ENCODE measurements around the gene SCFD2.
"Not testable (repeated sequence)": the region's sequence is repeated elsewhere in the genome, so short reads cannot be mapped to it uniquely, and the experiment has no call there.

The SCFD2 gene

GRCh38 chr4:53185869-53186585 is 179.8 kb downstream of the SCFD2 start:
- FAIRE-seq: no peak

GRCh38 chr4:53183754-53184153 is 182.1 kb downstream of the SCFD2 start:
- no peak for FAIRE-seq

- FAIRE-seq: not testable (repeated sequence)
Measured at GRCh38 chr4:53177751-53178150, 188.1 kb downstream of the SCFD2 start.

DNA sequence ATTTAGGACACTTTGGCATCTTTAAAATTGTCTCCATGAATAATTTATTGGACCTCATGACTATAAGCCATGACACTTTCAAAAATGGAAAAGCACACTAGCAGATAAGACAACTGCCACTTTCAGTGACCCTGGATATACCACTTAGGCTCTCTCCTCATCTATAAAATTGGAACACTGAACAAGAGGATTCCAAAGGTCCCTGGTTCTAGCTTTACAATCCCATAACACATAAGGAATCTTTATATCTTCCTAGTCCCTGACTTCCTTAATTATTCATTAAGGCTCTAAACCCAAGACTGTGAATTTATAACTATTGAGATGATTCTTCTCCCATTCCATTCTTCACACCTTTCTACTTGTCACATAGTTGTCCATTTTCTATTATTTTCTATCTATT is 190.2 kb downstream of the SCFD2 start:
- FAIRE-seq: no peak

GRCh38 chr4:53174823-53175222 is 191.0 kb downstream of the SCFD2 start:
- FAIRE-seq: no peak

DNA sequence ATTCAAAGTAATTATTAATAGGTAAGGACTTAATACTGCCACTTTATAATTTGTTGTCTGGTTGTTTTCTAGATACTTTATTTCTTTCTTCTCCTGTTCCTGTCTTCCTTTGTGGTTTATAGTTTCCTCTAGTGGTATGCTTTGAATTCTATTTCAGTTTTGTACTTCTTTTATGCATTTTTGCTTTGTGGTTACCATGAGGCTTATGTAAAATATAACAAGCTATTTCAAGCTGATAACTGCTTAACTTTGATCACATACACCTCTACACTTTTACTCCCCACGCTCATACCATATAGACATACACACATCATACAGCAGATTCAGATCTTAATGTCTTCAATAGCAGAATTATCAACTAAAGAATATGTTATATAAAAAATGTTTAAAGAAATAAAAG is 192.3 kb downstream of the SCFD2 start:
- FAIRE-seq: no peak

GRCh38 chr4:53171797-53172196 is 194.1 kb downstream of the SCFD2 start:
- no peak for FAIRE-seq

DNA sequence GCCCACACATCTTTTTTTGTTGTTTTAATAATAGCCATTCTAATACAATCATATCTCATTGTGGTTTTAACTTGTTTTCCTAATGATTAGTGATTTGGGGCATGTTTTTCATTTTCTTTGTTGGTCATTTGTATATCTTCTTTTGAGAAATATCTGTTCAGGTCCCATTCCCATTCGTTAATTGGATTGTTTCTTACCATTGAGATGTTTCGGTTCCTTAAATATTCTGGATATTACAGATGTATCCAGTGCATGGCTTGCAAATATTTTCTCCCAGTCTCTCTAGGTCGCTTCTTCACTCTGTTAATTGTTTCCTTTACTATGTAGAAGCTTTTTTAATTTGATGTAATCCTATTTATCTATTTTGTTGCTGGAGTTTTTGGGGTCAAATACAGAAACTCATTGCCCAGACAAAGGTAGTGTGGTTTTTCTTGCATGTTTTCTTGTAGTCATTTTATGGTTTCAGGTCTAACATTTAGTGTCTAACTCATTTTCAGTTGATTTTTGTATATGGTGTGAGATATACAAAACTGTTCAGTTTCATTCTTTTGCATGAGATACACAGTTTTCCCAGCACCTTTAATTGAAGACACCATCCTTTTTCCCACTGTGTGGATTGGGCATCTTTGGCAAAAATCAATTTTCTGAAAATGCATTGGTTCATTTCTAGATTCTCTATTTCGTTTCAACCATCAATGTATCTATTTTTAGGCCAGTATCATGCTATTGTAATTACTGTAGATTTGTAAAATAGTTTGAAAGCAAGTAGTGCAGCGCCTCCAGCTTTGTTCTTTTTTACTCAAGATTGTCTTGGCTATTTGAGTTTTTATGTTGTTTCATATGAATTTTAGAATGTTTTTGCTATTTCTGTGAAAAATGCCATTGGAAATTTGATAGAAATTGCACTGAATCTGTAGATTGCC is 195.9 kb downstream of the SCFD2 start:
- FAIRE-seq: no peak

- no peak for FAIRE-seq
Measured at GRCh38 chr4:53168228-53168627, 197.6 kb downstream of the SCFD2 start.

DNA sequence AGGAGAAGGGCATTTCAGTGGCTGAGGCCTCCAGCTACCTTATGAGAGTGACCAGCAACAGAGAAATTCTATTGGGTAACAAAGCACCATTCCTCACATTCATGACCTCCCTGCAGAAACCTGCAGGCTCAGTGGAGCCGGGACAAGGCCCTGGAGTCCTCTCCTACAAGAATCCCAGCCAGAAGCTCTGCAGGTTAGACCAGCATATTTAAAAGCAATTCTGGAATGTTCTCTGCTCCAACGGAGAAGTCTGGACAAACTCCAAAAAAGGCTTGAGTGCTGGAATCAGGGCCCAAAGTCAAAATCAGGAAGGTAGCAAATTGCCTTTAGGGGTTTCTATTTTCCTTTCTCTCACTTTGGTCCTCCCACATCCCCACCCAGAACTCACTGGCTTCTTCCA is 202.9 kb downstream of the SCFD2 start:
- FAIRE-seq: no peak

DNA sequence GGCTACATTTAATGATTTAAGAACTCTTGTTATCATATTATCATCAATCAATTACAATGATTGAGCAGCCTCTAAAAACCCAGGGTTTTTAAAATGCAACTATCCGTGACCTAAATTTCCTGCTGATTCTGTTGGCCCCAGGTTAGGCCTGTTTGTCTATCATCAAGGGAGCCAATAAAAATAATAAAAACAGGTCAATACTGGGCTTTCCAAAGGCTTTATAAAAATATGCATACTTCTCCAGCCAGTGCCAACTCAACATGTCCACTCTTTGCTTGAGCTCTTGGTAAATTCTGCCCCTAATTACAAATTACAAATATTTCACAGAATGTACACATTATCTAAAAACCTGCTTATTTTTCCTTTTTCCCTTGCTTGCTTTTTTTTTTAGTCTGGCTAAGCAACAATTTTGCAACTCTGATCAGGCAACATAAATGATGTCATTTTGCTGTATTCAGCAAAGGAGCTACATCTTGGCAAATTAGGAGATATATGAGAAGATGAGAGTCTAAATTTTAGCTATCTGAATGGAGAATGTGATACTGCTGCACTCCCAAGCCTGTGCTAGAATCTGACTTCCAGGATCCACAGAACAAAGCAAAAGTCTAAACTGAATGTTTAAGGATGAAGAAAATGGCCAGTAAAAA is 204.0 kb downstream of the SCFD2 start:
- no peak for FAIRE-seq

DNA sequence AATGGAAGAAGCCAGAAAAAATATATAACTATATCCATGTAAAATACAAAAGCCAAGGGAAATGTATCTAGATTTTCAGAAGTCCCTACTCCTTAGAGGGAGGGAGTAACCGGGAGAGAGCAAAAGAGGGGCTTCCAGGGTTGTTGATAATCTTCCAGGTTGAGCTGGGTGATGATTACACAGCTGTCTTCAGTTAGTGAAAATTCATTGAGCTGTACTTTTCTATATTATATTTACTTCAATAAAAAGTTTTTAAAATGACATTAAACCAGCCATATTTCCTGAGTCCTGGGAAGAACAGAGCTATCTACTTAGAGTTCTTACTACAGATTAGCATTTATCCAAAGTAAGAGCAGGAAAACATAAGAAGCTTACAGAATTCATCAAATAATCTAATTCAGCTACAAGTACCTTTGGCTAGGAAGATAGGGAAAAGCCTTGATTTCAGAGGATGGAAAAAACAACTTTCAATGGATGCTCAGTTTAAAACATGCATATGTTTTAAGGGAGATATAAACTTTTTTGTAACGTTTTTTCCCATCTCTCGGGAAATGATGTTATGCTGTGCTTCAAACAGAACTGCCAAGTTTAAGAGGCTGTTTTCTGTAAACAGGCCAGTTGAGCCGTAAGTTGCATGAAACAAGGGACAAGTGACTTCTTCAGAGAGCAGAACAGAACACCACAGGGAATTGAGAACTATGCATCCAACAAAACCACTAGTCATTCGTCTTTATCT is 204.6 kb downstream of the SCFD2 start:
- no peak for FAIRE-seq

GRCh38 chr4:53156896-53157295 is 209.0 kb downstream of the SCFD2 start:
- FAIRE-seq: no peak

GRCh38 chr4:53152467-53152866 is 213.4 kb downstream of the SCFD2 start:
- FAIRE-seq: no peak

DNA sequence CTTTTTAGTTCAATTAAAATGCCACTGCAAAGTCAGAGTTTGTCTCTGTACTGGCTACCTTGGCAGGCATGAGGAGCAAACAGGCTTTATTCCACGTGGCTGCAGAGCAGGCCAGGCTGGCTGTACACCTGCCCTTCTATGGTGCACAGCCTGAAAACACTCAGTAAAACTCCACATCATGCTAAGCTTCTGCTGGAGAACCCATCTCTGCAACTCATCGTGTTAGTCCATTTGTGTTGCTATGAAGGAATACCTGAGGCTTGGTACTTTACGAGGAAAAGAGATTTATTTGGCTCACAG is 214.4 kb downstream of the SCFD2 start:
- FAIRE-seq: no peak

- FAIRE-seq: no peak
Measured at GRCh38 chr4:53150631-53151488, 215.0 kb downstream of the SCFD2 start.

DNA sequence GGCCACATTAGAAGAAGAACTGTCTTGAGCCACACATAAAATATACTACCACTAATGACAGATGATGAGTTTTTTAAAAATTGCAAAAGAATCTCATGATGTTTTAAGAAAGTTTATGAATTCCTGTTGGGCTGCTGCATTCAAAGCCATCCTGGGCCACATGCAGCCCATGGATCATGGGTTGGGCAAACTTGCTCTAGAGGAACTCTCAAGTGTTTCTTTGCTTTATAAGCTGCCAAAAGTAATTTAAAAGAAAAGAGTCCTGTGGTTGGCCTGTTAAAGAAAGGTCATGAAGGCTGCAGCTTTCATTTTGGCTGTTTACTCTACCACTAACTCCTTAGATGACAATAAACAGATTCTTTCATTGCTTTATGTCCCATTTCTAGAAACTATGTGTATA is 218.2 kb downstream of the SCFD2 start:
- no peak for FAIRE-seq

DNA sequence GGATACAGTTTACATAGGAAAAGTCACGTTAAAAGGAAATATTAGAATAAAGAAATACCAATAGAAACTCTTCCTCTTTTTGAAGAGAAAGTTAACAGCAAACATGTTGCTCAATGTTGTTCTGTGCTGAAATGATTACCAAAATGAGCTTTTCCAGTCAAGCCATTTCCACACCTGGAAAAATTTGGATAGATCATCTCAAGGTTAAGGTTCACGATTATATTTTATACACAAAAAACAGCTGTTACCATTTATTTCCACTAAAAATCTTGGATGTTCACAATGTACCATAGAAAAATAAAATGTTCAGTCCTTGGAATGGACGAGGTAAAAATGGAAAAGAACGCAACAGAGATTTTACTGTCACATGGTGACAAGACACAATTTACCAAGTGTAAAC is 218.7 kb downstream of the SCFD2 start:
- no peak for FAIRE-seq

GRCh38 chr4:53141308-53141707 is 224.6 kb downstream of the SCFD2 start:
- FAIRE-seq: no peak

GRCh38 chr4:53139256-53139655 is 226.6 kb downstream of the SCFD2 start:
- FAIRE-seq: not testable (repeated sequence)

DNA sequence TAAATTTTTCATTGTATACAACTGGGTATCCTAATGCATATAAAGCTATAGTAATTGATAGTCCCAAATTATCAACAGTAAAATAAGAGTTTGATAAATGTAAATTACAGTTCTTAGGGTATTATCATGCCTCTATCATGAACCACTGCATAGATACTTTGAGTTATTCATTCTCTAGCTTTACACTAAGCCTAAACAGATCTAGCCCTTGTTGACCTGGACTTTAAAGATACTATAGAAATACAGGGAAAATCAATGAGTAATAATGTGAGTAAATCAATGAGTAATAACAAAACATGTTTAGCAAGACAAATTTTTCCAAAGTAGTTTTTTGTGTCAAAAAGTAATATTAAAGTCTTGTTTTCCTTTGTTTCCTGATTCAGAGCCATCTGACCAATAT is 228.4 kb downstream of the SCFD2 start:
- no peak for FAIRE-seq

- no peak for FAIRE-seq
Measured at GRCh38 chr4:53136954-53137353, 228.9 kb downstream of the SCFD2 start.

Data from TTC549 (cell line).